Prostate gland (tissue), 2 donors: Measurements from ENCODE around the gene JSRP1.

ENCODE experiments used
- CTCF ChIP-seq, 4 experiments: fragments of 200-600 bp in 2 of 4; fragments of 450-650 bp in 2 of 4; sonication (generic) in 2 of 4; IDR thresholded peaks; 1 replicate in 3 of 4; 2 replicates in 1 of 4; pipeline ENCODE4 v1.5.1; 2016 to 2019; ENCODE audit warnings: antibody characterized with exemption in 4 of 4, mild to moderate bottlenecking in 2 of 4, moderate library complexity in 2 of 4
- POLR2A ChIP-seq: fragments of 450-650 bp; IDR thresholded peaks from one replicate; pipeline ENCODE4 v1.6.1; 2016; ENCODE audit warnings: antibody characterized with exemption, mild to moderate bottlenecking

GRCh38 chr19:2288818-2289713 lies 32.8 kb upstream of the JSRP1 start:
- no peak for TF ChIP-seq CTCF (IDR thresholded peaks at IDR 0.05)
- TF ChIP-seq POLR2A = no peak
